WTC11 (cell line): Measurements from ENCODE around the gene SRSF3. TPM values are rescaled to one million over a fixed set of nuclear protein-coding genes. Genes with fewer than 3 reads are reported as not detected.

Experiments used
- ATAC-seq: fragments of 200-7000 bp; cut with Tn5 transposase; 2 replicates; pipeline ENCODE4 v1.10.0; 2021; ENCODE audit warnings: mild to moderate bottlenecking, moderate library complexity
- CTCF ChIA-PET: fragments of 300-600 bp; sonication (Branson Sonifier 250); formaldehyde crosslinking; loops from one replicate; lab custom pipeline; 2021; ENCODE audit warnings: antibody characterized with exemption; lab: Charles Lee
- POLR2A ChIA-PET: fragments of 350-600 bp; sonication (Branson Sonifier 250); formaldehyde crosslinking; loops from one replicate; lab custom pipeline; 2021; ENCODE audit warnings: antibody characterized with exemption; lab: Charles Lee
- DNase-seq: peaks from one replicate; pipeline ENCODE4 v3.0.0; 2021; ENCODE audit warnings: low spot score
- H3K27ac Mint-ChIP-seq: 2 replicates; pipeline ENCODE4 v1.8.0; 2021; ENCODE audit warnings: mixed read lengths
- H3K27me3 Mint-ChIP-seq: 2 replicates; pipeline ENCODE4 v1.8.0; 2021; ENCODE audit warnings: low read depth, mild to moderate bottlenecking, moderate library complexity, mixed read lengths
- H3K36me3 Mint-ChIP-seq: 2 replicates; pipeline ENCODE4 v1.8.0; 2021; ENCODE audit warnings: mixed read lengths
- H3K4me1 Mint-ChIP-seq: 2 replicates; pipeline ENCODE4 v1.8.0; 2022; ENCODE audit warnings: mixed read lengths
- H3K4me3 Mint-ChIP-seq: 2 replicates; pipeline ENCODE4 v1.8.0; 2021; ENCODE audit warnings: mild to moderate bottlenecking, moderate library complexity, mixed read lengths
- H3K9me3 Mint-ChIP-seq: 2 replicates; pipeline ENCODE4 v1.8.0; 2021; ENCODE audit warnings: mixed read lengths
- ATF1 ChIP-seq: sonication (generic); formaldehyde crosslinking; IDR thresholded peaks from 2 replicates; pipeline ENCODE4 v1.8.1; 2023; ENCODE audit warnings: mild to moderate bottlenecking, moderate library complexity, missing genetic modification reagents
- CBFB ChIP-seq: sonication (generic); formaldehyde crosslinking; IDR thresholded peaks from 2 replicates; pipeline ENCODE4 v1.8.1; 2022; ENCODE audit warnings: mild to moderate bottlenecking, low read depth, missing genetic modification reagents
- EMX1 ChIP-seq: fragments of 250-450 bp; sonication (Bioruptor Pico); IDR thresholded peaks from 2 replicates; pipeline ENCODE4 v1.8.0; 2021; ENCODE audit warnings: mild to moderate bottlenecking
- GRHL2 ChIP-seq: fragments of 250-450 bp; sonication (Bioruptor Pico); IDR thresholded peaks from 2 replicates; pipeline ENCODE4 v1.8.0; 2022; ENCODE audit warnings: mild to moderate bottlenecking, moderate library complexity; ENCODE audit not compliant: insufficient replicate concordance, severe bottlenecking
- GTF2I ChIP-seq: fragments of 250-450 bp; sonication (Bioruptor Pico); conservative IDR thresholded peaks from 2 replicates; pipeline ENCODE4 v1.4.0; 2021; ENCODE audit warnings: mild to moderate bottlenecking
- JAZF1 ChIP-seq: fragments of 250-450 bp; sonication (Bioruptor Pico); IDR thresholded peaks from 2 replicates; pipeline ENCODE4 v1.9.0; 2021; ENCODE audit warnings: moderate library complexity, mild to moderate bottlenecking, inconsistent platforms
- JUN ChIP-seq: sonication (generic); formaldehyde crosslinking; IDR thresholded peaks from 2 replicates; pipeline ENCODE4 v1.8.0; 2023; ENCODE audit warnings: mild to moderate bottlenecking, missing genetic modification reagents
- OVOL2 ChIP-seq: fragments of 250-450 bp; sonication (Bioruptor Pico); IDR thresholded peaks from 2 replicates; pipeline ENCODE4 v1.9.0; 2021; ENCODE audit warnings: mild to moderate bottlenecking, borderline replicate concordance
- PRRX2 ChIP-seq: fragments of 250-450 bp; sonication (Bioruptor Pico); IDR thresholded peaks from 2 replicates; pipeline ENCODE4 v1.8.0; 2021; ENCODE audit warnings: mild to moderate bottlenecking
- RELA ChIP-seq: sonication (generic); formaldehyde crosslinking; IDR thresholded peaks from 2 replicates; pipeline ENCODE4 v1.8.1; 2022; ENCODE audit warnings: missing genetic modification reagents, mild to moderate bottlenecking, borderline replicate concordance
- SOX15 ChIP-seq: fragments of 250-450 bp; sonication (Bioruptor Pico); IDR thresholded peaks from 2 replicates; pipeline ENCODE4 v1.9.0; 2021; ENCODE audit warnings: mild to moderate bottlenecking
- TEAD1 ChIP-seq: sonication (generic); formaldehyde crosslinking; IDR thresholded peaks from 2 replicates; pipeline ENCODE4 v1.8.0; 2022; ENCODE audit warnings: mild to moderate bottlenecking, missing genetic modification reagents
- TEAD4 ChIP-seq: sonication (generic); formaldehyde crosslinking; IDR thresholded peaks from 2 replicates; pipeline ENCODE4 v1.8.0; 2022; ENCODE audit warnings: mild to moderate bottlenecking, missing genetic modification reagents
- ZNF423 ChIP-seq: fragments of 250-450 bp; sonication (Bioruptor Pico); IDR thresholded peaks from 2 replicates; pipeline ENCODE4 v2.1.2; 2022; ENCODE audit warnings: mild to moderate bottlenecking, moderate library complexity
- ZNF671 ChIP-seq: fragments of 250-450 bp; sonication (Bioruptor Pico); IDR thresholded peaks from 2 replicates; pipeline ENCODE4 v1.8.0; 2021; ENCODE audit warnings: mild to moderate bottlenecking
- total RNA-seq: library from RNA; stranded (reverse); gene quantifications from 3 replicates; pipeline ENCODE4 v1.2.3, GENCODE V29; 2021
- TF ChIP-seq, protein P1 (sequence below): sonication (generic); formaldehyde crosslinking; IDR thresholded peaks from 2 replicates; pipeline ENCODE4 v1.8.1; 2023; ENCODE audit warnings: mild to moderate bottlenecking, missing genetic modification reagents, moderate library complexity
- TF ChIP-seq, protein P2 (sequence below): sonication (generic); formaldehyde crosslinking; IDR thresholded peaks from 2 replicates; pipeline ENCODE4 v1.8.0; 2022; ENCODE audit warnings: mild to moderate bottlenecking, missing genetic modification reagents
- TF ChIP-seq, protein P3 (sequence below): sonication (generic); formaldehyde crosslinking; IDR thresholded peaks from 2 replicates; pipeline ENCODE4 v1.8.1; 2023; ENCODE audit warnings: mild to moderate bottlenecking, moderate library complexity, missing genetic modification reagents
- TF ChIP-seq, protein P4 (sequence below): sonication (generic); formaldehyde crosslinking; IDR thresholded peaks from 2 replicates; pipeline ENCODE4 v1.8.1; 2023; ENCODE audit warnings: mild to moderate bottlenecking, missing genetic modification reagents
- TF ChIP-seq, protein P5 (sequence below): fragments of 250-450 bp; sonication (Bioruptor Pico); IDR thresholded peaks from 2 replicates; pipeline ENCODE4 v1.9.0; 2021; ENCODE audit warnings: mild to moderate bottlenecking, borderline replicate concordance

Gene SRSF3
- total RNA-seq, 1 experiment from 2014 or later: 554 TPM

DNA sequence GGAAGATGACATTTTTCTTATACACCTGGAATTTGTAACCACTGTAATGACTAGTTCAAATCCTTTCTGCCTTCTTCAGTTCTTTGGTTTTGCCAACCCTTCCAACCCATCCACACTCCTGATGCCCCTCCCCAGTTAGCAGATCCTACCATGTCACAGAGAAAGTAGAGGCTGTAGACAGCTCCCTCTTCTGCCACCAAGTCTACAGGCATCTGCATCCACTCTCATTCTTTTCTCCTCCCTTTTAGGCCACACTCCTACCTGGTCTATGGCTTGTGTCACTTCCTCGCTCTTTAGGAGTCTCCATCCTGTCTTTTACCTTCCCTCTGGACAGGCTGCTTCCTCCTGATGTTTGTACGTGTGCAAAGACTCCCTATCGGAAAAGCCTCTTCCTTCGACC, 33.3 kb upstream of the SRSF3 start:
- no peak overlapping the region for H3K4me3 Mint-ChIP-seq
- DNase-seq (no peak), ATAC-seq (no peak)
- no peak overlapping the region for H3K27ac Mint-ChIP-seq
- ChIA-PET POLR2A (no interaction called here), CTCF (interaction anchor here (0.8 kb wide), 1 partner anchor 54 kb away, joined by 3 read pairs; no protein-coding TSS in a partner anchor)
- H3K9me3 Mint-ChIP-seq: no peaks in the 10 kb centered on the region
- H3K36me3 Mint-ChIP-seq: no peaks in the 10 kb centered on the region
- H3K4me1 Mint-ChIP-seq: no peaks in the 10 kb centered on the region
- no peaks in the 10 kb centered on the region for H3K27me3 Mint-ChIP-seq
- TF ChIP-seq GRHL2 (CRISPR knock-in tag) (no peak), TEAD4 (CRISPR knock-in tag) (no peak), SOX15 (CRISPR knock-in tag) (no peak), PRRX2 (no peak), ZNF671 (CRISPR knock-in tag) (no peak), RELA (CRISPR knock-in tag) (no peak), JAZF1 (no peak), GTF2I (CRISPR knock-in tag) (no peak), OVOL2 (no peak), JUN (no peak)
- TF ChIP-seq, protein P1, sequence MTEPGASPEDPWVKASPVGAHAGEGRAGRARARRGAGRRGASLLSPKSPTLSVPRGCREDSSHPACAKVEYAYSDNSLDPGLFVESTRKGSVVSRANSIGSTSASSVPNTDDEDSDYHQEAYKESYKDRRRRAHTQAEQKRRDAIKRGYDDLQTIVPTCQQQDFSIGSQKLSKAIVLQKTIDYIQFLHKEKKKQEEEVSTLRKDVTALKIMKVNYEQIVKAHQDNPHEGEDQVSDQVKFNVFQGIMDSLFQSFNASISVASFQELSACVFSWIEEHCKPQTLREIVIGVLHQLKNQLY (CRISPR knock-in tag): no peak
- TF ChIP-seq, protein P2, sequence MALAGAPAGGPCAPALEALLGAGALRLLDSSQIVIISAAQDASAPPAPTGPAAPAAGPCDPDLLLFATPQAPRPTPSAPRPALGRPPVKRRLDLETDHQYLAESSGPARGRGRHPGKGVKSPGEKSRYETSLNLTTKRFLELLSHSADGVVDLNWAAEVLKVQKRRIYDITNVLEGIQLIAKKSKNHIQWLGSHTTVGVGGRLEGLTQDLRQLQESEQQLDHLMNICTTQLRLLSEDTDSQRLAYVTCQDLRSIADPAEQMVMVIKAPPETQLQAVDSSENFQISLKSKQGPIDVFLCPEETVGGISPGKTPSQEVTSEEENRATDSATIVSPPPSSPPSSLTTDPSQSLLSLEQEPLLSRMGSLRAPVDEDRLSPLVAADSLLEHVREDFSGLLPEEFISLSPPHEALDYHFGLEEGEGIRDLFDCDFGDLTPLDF (CRISPR knock-in tag): no peak
- TF ChIP-seq, protein P3, sequence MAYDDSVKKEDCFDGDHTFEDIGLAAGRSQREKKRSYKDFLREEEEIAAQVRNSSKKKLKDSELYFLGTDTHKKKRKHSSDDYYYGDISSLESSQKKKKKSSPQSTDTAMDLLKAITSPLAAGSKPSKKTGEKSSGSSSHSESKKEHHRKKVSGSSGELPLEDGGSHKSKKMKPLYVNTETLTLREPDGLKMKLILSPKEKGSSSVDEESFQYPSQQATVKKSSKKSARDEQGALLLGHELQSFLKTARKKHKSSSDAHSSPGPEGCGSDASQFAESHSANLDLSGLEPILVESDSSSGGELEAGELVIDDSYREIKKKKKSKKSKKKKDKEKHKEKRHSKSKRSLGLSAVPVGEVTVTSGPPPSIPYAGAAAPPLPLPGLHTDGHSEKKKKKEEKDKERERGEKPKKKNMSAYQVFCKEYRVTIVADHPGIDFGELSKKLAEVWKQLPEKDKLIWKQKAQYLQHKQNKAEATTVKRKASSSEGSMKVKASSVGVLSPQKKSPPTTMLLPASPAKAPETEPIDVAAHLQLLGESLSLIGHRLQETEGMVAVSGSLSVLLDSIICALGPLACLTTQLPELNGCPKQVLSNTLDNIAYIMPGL (CRISPR knock-in tag): no peak
- TF ChIP-seq, protein P4, sequence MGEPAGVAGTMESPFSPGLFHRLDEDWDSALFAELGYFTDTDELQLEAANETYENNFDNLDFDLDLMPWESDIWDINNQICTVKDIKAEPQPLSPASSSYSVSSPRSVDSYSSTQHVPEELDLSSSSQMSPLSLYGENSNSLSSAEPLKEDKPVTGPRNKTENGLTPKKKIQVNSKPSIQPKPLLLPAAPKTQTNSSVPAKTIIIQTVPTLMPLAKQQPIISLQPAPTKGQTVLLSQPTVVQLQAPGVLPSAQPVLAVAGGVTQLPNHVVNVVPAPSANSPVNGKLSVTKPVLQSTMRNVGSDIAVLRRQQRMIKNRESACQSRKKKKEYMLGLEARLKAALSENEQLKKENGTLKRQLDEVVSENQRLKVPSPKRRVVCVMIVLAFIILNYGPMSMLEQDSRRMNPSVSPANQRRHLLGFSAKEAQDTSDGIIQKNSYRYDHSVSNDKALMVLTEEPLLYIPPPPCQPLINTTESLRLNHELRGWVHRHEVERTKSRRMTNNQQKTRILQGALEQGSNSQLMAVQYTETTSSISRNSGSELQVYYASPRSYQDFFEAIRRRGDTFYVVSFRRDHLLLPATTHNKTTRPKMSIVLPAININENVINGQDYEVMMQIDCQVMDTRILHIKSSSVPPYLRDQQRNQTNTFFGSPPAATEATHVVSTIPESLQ (CRISPR knock-in tag): no peak

DNA sequence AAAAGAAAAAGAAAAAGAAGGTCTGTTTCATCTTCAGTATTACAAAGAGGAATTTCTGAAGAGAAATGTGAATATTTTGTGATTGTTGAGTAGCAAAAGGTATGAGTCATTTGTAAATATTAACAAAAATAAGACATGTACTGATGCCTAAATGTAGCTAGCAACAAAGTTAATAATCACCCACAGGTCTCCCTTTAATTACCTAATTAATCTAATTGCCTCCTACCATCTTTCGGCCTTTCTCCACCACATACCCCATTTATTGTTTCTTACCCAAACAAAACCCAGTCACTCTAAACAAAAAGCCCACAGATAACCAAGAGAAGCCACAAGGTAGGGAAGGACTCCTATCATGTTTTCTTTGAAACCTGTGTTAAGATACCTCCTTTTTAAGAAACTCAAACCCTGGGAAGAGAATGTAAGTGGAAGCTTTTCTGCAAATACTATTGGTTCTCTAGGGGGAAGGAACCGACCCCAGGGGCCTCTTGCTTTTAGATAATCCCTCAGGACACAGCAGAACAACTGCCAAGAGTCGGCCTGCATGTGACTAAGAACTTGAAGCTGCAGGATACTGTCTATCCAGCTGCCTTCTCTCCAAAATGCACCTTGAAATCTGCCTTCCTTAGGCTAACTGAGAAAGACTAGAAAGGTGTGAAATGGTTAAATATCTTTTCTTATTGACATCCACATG, 30.8 kb upstream of the SRSF3 start:
- TF ChIP-seq TEAD1 (CRISPR knock-in tag) (no peak), ZNF423 (CRISPR knock-in tag) (no peak), SOX15 (CRISPR knock-in tag) (no peak), ATF1 (CRISPR knock-in tag) (no peak), CBFB (no peak), EMX1 (no peak)
- TF ChIP-seq, protein P5, sequence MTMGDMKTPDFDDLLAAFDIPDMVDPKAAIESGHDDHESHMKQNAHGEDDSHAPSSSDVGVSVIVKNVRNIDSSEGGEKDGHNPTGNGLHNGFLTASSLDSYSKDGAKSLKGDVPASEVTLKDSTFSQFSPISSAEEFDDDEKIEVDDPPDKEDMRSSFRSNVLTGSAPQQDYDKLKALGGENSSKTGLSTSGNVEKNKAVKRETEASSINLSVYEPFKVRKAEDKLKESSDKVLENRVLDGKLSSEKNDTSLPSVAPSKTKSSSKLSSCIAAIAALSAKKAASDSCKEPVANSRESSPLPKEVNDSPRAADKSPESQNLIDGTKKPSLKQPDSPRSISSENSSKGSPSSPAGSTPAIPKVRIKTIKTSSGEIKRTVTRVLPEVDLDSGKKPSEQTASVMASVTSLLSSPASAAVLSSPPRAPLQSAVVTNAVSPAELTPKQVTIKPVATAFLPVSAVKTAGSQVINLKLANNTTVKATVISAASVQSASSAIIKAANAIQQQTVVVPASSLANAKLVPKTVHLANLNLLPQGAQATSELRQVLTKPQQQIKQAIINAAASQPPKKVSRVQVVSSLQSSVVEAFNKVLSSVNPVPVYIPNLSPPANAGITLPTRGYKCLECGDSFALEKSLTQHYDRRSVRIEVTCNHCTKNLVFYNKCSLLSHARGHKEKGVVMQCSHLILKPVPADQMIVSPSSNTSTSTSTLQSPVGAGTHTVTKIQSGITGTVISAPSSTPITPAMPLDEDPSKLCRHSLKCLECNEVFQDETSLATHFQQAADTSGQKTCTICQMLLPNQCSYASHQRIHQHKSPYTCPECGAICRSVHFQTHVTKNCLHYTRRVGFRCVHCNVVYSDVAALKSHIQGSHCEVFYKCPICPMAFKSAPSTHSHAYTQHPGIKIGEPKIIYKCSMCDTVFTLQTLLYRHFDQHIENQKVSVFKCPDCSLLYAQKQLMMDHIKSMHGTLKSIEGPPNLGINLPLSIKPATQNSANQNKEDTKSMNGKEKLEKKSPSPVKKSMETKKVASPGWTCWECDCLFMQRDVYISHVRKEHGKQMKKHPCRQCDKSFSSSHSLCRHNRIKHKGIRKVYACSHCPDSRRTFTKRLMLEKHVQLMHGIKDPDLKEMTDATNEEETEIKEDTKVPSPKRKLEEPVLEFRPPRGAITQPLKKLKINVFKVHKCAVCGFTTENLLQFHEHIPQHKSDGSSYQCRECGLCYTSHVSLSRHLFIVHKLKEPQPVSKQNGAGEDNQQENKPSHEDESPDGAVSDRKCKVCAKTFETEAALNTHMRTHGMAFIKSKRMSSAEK: no peak
- Mint-ChIP-seq H3K9me3 (no peaks in the 10 kb centered on the region), H3K27ac (no peak overlapping the region), H3K36me3 (no peaks in the 10 kb centered on the region), H3K4me1 (no peaks in the 10 kb centered on the region), H3K27me3 (no peaks in the 10 kb centered on the region), H3K4me3 (no peak overlapping the region)
- POLR2A ChIA-PET: no interaction called here
- CTCF ChIA-PET: no interaction called here
- DNase-seq: no peak
- ATAC-seq: no peak
